HT1080 (cell line): ENCODE data around the gene CCL19. TPM values are rescaled to one million over a fixed set of nuclear protein-coding genes. Genes with fewer than 3 reads are reported as not detected.

ENCODE experiments used
- DNase-seq: peaks from one replicate; pipeline ENCODE4 v3.0.0-alpha.2; 2015; ENCODE audit warnings: low read depth
- small RNA-seq: library from RNA; depleted of rRNA; stranded (forward); fragments of <200 nt; gene quantifications from one replicate; pipeline ENCODE3, GENCODE V24; 2014
- total RNA-seq: library from RNA; depleted of rRNA; stranded (reverse); fragments of >200 nt; shearing (Covaris generic); gene quantifications from 2 replicates; pipeline ENCODE4 v1.2.3, GENCODE V29; 2014; rRNA removed

Gene CCL19
- total RNA-seq, 1 experiment from 2014 or later = not detected

DNA sequence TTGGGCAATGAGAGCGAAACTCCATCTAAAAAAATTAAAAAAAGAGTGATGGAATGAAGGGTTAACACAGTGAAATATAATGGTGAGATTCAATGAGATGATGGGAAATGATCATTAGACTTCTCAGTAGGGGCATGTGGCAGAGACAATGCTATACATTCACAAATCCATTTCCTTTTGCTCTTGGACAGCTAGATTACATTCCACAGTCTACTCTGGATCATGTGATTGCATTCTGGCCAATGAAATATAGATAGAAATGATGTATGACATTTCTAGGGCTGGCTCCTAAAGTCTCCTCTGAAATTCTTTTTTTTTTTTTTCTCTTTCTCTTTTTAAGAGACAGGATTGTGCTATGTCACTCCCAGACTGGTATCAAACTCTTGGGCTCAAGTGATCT lies 48.4 kb downstream of the CCL19 start:
- DNase-seq = no peak

Small RNA genes lying within 50 kb of the gene (small RNA-seq; reads per million reads assigned to genes)
- gene CCL27 = not detected

Other genes starting within 250 kb of the CCL19 start
- gene FAM219A, start 232.7 kb downstream of the CCL19 start, total RNA-seq = 12.1 and 13.5 TPM in 2 replicates
- not detected in 2 replicates for gene DNAI1, start 232.5 kb downstream of the CCL19 start, total RNA-seq
- gene ENHO, start 168.3 kb downstream of the CCL19 start, total RNA-seq = 5.0 TPM in 2 replicates
- gene CNTFR, start 101.6 kb downstream of the CCL19 start, total RNA-seq = not detected in 2 replicates
- gene RPP25L, start 79.2 kb downstream of the CCL19 start, total RNA-seq = 30.3 and 43.1 TPM in 2 replicates
- 104 and 105 TPM in 2 replicates for gene DCTN3, start 70.8 kb downstream of the CCL19 start, total RNA-seq
- not detected in 2 replicates for gene ARID3C, start 62.2 kb downstream of the CCL19 start, total RNA-seq
- gene SIGMAR1, start 53.5 kb downstream of the CCL19 start, total RNA-seq = 142 and 178 TPM in 2 replicates
- 11.2 and 15.0 TPM in 2 replicates for gene GALT, start 44.6 kb downstream of the CCL19 start, total RNA-seq
- gene IL11RA, start 39.1 kb downstream of the CCL19 start, total RNA-seq = 4.8 and 6.2 TPM in 2 replicates
- 0.26 TPM in 1 of 2 replicates, not detected in the other for gene CCL27, start 28.6 kb downstream of the CCL19 start, total RNA-seq
- not detected in 2 replicates for gene CCL21, start 18.9 kb upstream of the CCL19 start, total RNA-seq